HG03442 (cell line): ENCODE data around the gene MEA1.

Source experiments
- ATAC-seq: cut with Tn5 transposase; IDR thresholded peaks from one replicate; pipeline ENCODE4 v1.9.1; 2021; ENCODE audit warnings: mild to moderate bottlenecking, moderate library complexity; ENCODE audit not compliant: unreplicated experiment

MEA1 gene

GRCh38 chr6:43040542-43041257, 27.0 kb upstream of the MEA1 start:
- ATAC-seq, result no peak

DNA sequence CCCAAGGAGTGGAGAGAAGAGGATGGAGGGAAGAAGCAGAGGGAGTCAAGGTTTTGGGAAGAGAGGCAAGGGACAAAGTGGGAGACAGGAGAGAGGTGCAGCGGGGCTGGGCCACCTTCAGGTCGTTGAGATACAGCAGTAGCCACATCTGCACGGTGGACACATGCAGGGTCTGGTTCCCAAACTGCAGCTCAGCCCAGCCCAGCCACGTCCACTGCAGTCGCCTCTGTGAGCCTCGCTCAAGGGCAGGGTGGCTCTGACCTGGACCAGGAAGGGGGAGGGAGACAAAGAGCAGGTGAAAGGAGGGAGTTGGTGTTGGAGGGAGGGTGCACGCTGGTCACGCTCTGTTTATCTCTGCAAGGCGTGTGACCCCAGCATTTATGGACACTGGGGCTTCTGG, 25.0 kb upstream of the MEA1 start:
- no peak for ATAC-seq

- ATAC-seq, result no peak
Observed at GRCh38 chr6:43037706-43038105, 24.0 kb upstream of the MEA1 start.

DNA sequence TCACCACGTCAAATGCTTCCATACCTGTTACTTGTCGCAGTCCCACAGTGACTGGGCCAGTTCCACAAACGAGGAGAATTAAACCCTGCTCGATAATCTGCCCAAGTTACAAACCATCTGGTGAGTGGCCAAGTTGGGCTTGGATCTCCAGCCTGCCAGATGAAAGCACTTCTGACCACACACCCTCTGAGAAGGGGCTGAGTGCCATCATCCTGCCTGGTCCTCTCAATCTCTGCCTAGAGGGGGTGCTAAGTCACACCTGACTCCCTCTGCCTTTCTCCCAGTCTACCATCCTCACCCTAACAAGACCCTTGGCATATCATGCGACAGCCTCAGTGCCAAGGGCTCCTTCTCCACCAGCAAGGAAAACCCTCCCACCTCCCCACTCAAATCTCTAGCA, 23.5 kb upstream of the MEA1 start:
- no peak for ATAC-seq

DNA sequence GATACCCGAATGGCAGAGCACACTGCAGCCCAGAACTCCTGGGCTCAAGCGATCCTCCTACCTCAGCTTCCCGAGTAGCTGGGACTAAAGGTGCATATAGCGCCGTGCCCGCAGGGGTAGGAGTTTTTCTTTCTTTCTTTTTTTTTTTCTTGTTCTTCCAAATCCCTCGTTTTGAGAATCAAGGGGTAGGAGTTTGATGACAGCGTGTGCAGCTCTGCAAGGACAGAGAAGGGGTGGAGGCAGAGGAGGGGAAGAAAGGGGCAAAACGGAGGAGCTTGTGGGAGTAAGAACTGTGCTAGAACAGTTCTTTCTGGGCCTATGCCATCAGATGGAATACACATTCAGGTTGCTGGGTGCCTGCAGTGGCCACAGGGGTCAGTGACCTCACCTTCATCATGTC, 23.0 kb upstream of the MEA1 start:
- no peak for ATAC-seq

DNA sequence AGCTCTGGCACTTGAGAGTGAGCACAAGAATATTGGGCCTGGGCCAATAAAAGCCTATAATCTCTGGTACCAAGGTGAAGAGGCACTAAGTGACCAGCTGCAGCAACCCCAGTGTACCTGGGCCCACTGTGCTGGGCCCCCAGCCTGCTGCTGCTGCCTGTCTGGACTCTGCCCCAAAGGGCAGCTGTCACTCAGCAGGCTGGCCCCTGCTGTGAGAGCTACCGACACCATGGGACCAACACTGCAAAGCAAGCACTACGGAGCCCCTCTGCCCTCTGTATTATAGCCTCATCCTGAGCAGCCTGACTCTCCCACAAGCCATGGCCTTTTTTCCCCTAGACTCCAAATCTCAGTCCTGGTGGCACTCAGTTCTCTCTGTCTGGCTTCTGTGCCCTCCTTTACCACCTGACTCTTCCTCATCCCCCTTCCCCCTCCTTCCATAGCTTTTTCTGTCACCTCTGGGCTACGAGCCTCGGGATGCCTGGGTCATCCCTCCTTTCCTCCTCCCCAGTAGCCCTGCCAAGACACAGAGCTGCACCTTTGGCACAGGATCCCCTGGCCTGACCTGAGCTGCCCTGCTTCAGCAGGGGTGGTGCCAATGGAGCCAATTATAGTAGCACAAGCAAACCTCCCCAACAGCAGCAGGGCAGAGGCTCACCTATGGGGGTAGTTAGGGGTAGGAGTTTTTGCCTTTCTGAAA, 21.9 kb upstream of the MEA1 start:
- ATAC-seq, result no peak

GRCh38 chr6:43034190-43034525, 20.4 kb upstream of the MEA1 start:
- no peak for ATAC-seq

GRCh38 chr6:43033496-43034189, 19.9 kb upstream of the MEA1 start:
- ATAC-seq, result no peak

DNA sequence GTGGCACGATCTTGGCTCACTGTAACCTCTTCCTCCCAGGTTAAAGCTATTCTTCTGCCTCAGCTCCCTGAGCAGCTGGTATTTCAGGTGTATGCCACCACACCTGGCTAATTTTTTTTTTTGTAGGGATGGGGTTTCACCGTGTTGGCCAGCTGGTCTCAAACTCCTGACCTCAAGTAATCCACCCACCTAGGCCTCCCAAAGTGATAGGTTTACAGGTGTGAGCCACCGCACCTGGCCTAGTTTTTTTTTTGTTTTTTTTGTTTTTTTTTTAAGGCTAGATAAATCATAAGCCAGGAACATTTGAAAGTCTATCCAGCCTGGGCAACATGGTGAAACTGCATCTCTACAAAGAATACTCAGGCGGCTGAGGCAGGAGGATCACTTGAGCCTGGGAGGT, 18.6 kb upstream of the MEA1 start:
- no peak for ATAC-seq

GRCh38 chr6:43029120-43029519, 15.4 kb upstream of the MEA1 start:
- no peak for ATAC-seq

DNA sequence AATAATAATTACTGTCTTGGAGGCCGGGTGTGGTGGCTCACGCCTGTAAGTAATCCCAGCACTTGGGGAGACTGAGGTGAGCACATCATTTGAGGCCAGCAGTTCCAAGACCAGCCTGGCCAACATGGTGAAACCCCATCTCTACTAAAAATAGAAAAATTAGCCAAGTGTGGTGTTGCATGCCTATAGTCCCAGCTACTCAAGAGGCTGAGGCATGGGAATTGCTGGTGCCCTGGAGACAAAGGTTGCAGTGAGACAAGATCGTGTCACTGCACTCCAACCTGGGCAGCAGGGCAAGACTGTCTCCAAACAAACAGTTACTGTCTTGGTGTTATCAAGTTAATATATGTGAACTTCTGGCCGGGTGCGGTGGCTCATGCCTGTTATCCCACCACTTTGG, 12.6 kb upstream of the MEA1 start:
- ATAC-seq, result no peak

DNA sequence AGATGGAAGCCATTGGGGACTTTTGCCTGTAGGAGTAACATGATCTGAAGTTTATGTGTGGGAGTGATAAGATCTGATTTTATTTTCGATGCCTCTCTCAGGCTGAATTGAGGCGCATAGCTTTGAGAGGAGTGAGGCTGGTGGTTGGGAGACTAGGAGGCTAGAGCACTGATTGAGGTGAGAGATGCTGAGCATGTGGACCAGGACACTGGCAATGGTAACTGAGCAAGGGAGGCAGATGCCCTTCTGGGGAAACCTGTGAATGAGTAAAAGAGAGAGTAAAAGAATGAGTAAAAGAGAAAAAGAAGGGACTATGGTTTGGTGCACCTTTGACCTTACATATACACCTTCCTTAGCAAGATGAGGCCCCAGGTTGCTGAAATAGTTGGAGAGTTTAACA, 10.7 kb upstream of the MEA1 start:
- ATAC-seq, result no peak

DNA sequence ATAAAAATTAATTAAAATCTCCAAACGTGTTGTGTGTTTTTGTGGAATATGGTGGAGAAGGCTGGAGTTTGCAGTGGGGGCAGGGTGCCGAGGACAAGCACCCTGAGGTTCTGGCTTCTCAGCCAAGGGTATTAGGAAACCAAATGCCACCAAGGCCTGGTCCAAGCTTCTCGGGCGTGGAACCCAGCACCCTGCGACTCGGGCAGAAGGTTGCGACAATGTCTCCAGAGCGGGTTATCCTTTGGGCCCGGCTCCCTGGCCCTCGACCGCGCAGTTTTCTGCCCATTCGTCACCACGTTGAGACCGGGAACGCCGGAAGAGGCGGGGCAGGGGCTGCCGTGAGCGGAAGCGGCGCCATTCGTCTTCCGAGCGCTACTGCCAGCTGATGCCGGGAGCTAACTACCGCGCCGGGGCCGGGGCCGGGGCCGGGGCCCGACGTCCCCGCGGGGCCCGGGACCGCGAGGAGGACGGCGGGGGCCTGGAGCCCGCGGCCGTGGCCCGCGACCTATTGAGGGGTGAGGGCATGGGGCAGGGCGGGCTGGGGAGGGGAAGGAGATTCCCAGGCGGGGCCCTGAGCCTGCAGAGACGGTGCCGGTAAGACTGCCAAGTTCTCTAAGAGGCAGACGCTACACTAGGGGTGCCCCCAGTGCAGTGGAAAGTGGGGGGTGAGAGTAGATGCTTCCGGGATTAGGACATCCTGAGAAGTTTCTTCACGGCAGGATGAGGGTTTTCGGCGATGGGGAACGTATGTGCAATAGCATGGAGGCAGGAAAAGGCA, 7.7 kb upstream of the MEA1 start, which contains the start of gene RRP36:
Gene RRP36 (plus strand): TSS at position 354 of the 778 bp plus-strand sequence. CDS start 32 bp downstream, at position 386.
- ATAC-seq, result peak; percentile 66

DNA sequence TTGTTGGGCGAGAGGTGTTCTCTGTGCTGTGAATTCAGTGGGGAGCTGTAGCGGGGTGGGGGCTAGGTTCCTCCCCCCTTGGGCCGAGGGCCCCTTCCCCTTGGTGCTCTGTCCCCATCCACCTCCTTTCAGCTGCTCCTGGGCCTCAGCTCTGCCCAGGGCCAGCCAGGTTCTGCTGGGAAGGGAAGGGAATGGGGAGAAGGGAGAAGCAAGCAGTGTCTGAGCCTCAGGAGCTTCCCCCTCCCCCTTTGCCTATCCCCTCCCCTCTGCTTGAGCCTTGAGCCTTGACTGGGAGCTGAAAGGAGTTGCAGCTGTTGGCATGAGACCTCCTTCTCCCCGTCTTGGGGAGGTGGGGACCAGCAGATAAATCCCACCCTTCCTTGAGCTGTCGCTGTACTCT, 7.1 kb upstream of the MEA1 start:
- no peak for ATAC-seq

DNA sequence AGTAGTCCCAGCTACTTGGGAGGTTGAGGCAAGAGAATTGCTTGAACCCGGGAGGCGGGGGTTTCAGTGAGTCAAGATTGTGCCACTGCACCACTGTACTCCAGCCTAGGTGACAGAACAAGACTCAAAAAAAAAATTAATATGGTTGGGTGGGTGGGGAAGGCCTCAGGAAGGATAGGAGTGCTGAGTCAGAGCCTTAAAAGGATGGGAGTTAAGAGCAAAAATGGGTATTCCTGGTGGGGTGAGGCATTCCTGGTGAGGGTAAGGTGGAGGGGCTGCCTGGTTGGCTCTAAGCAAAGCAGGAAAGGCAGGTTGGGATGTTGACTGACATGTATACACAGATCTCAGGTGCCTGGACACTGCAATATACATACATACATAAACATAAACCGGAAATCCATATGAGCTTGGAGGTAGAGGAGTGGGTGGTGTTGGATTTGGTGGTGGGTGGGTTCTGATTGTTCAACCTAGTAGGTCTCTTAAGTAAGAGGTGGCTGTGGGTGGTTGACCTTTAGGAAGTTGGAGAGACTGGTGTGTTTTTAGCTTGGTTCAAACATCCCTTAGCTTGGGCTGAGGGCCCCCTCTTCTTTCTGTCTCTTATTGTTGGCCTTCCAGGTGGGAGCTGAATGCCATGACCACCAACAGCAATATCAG, 6.4 kb upstream of the MEA1 start:
- no peak for ATAC-seq

- no peak for ATAC-seq
Observed at GRCh38 chr6:43019152-43019551, 5.4 kb upstream of the MEA1 start.

- no peak for ATAC-seq
Observed at GRCh38 chr6:43016943-43017334, 3.2 kb upstream of the MEA1 start.

- no peak for ATAC-seq
Observed at GRCh38 chr6:43016176-43016942, 2.6 kb upstream of the MEA1 start.

DNA sequence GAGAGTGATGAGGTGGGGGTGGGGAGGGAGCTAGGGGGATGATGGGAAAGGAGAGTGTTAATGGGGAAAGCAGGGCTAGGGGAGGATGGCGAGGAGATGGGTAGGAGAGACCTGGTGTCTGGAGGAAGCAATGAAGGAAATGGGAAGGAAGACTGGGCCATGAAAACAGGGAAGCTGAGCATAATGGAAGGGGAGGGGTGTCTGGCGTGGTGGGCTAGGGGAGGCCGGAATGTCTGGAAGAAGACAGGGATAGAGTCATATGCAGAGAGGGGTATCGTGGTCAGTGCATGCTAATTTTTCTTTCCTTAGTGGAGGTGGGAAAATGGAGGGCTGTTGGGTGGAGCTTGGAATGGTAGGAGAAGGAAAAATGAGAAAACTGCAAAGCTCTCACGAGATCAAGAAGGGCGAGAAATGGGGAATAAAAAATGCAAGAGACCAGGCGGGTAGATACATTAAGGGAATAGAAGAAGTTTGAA, 726 bp upstream of the MEA1 start:
- no peak for ATAC-seq
